Right forelimb (tissue), 1 donor: Measurements from ENCODE around the gene EXD2.
"Not testable (repeated sequence)": the region's sequence is repeated elsewhere in the genome, so short reads cannot be mapped to it uniquely, and the experiment has no call there.

Experiments
- DNase-seq: peaks from one replicate; pipeline ENCODE4 v3.0.0-alpha.2; 2018

The EXD2 gene

DNA sequence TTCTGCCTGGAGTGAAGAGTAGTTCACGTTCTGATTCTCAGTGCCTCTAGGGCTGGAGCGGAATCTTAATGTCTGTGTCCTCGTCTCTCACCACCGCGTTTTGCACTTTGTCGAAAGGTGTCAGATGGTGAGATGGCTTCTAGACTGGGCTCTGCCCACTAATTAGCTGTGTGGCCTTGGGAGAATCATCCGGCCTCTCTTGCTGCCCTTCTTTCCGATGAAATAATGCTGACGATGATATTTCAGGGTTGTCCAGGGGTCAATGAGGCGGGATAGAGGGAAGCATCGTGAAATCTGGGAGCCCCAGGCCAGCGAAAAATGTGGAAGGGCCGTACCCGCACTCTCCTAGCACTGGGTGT, 67.8 kb downstream of the EXD2 start:
- DNase-seq = no peak

GRCh38 chr14:69259527-69260189, 68.4 kb downstream of the EXD2 start, which contains the start of gene GALNT16:
TSS of gene GALNT16 (plus strand) at chr14:69260158. CDS start at chr14:69260291, 133 bp downstream.
- peak; percentile 65 for DNase-seq

GRCh38 chr14:69260190-69260860, 69.0 kb downstream of the EXD2 start:
- DNase-seq = peak; percentile 65

DNA sequence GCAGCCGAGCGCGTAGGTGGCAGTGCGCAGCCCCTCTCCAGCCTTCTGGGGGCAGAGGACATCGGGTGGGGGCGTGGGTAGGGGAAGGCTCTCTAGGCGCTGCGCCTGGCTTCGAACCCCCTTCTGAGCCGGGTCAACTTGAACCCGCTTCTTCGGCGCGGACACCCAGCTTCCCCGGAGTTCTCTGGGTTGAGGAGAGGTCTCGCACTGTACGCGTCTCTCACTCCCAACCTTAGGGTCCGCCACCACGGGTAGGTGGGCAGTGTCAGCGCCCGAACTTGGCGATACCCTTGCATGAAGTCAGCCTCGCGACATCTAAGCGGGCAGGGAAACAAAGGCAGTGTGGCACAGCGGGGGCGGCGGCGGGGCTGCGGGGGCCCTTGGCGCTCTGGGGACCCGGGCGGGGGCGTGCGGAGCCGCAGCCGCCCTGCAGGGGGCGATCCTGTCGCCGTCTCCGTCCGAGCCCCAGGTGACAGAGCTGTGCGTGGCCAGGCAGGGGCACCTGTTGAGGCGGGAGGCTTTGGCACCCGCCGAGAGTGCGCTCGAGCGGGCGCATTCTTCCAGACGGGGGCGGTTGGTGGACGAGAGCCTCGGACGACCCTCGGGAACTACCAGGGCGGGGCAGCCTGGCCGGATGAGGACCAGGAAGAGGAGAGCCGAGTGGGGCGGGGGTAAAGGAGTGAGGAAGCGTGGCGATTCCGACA, 69.7 kb downstream of the EXD2 start:
- peak; percentile 67 for DNase-seq

- no peak for DNase-seq
Measured at GRCh38 chr14:69261761-69262331, 70.5 kb downstream of the EXD2 start.

GRCh38 chr14:69262516-69262915, 71.2 kb downstream of the EXD2 start:
- no peak for DNase-seq

DNA sequence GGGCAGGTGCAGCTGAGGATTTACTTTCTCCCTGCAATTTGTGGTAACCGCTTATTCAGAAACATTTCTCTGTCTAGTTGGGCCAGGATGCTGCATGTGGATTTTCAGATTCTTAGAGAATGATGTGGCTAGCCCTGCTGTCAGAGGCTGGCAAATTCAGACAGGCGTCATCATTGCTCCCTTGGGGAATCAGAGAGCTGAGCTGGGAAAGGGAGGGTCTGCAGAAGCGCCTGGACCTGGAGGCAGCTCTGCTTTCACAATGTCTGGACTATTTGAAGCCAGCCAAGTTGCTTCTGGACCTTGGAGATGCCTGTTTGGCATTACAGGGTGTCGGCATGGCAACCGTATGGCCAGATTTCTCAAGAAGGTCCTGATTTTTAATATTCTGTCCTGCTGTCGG, 72.1 kb downstream of the EXD2 start:
- no peak for DNase-seq

GRCh38 chr14:69263771-69264170, 72.5 kb downstream of the EXD2 start:
- DNase-seq = no peak

- DNase-seq = no peak
Measured at GRCh38 chr14:69266572-69267345, 75.5 kb downstream of the EXD2 start.

- no peak for DNase-seq
Measured at GRCh38 chr14:69267492-69267891, 76.2 kb downstream of the EXD2 start.

GRCh38 chr14:69268223-69268622, 76.9 kb downstream of the EXD2 start:
- DNase-seq = no peak

DNA sequence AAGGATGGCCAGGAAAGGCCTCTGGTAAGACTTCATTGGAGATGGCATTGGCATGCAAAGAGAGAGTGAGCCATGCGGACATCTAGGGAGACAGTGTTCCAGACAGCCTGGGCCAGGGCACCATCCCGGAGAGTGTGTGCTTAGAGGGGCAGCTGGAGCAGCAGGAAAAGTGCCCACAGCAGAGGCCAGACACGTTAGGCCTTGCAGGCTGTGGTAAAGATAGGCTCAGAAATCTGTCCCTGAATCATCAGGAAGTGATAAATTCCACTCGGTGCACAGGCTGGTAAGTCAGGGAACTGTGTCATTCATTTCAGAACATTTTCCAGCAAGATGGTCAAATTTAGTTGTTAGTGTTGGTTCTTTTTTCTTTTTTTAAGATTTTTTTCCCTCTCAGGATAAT, 77.5 kb downstream of the EXD2 start:
- no peak for DNase-seq

DNA sequence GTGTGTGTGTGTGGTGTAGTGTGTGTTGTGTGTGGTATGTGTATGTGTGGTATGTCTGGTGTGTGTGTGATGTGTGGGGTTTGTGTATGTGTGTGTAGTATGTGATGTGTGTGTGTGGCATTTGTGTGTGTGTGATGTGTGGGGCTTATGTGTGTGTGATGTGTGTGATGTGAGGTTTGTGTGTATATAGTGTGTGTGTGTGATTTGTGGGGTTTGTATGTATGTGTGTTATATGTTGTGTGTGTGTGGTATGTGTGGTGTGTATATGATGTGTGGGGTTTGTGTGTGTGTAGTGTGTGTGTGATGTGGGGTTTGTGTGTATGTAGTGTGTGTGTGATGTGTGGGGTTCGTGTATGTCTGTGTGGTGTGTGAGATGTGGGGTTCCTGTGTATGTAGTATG, 78.1 kb downstream of the EXD2 start:
- no peak for DNase-seq

DNA sequence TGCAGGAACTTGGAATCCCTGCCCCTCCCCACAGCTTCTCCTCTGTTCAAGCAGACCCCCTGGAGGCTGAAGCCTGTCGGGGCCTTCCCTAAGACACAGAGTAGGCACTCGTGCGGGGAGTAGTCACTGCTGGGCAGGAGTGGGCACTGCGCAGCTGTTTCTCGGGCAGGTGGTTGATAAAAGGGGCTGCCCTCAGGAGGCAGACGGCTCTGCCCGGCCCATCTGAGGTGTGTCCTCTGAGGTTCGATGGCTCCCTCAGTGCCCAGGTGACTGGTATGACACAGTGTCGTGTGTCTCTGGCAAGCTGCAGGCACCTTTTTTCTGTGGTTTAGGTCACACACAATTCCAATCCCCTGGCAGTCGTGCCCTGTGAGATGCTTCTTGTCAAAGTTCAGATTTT, 78.8 kb downstream of the EXD2 start:
- no peak for DNase-seq

DNA sequence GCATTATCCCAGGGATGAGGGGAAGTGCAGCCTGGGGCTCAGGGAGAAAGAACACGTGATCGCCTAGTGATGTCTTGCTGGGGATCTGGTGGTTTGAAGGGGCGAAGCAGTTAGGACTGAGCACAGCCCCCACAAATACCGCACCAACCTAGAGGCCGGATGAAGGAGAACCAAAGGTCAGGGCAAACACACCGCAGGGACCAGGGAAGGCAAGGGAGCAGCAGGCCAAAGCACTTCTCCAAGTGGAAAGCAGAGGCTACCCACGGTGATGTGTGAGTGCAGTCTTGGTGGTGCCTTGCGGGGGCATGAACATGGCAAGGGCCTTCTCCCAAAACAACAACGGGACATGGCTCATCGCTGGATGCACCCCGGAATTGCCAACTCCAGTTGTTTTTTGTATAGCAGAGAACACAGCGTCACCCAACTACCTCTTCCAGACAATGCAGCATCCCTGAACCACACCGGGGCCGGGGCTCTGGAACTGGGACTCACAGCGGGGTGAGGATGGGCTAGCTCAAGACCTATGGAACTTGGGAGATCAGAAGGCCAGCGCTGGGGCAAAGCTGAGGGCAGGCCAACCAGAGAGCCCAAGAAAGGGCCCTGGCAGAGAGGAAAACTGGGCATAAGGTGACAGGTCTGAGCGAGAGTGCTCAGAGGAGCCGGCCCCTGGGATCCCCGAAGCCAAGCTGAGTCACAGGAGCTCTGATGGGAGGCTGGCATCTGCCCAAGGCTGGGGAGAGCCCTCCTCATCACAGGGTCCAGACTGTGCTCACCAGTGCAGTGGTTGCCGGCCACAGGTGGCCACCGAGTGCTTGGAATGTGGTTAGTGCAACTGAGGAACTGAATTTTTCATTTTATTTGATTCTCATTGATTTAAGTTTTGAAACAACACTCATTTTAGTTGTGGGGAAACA, 79.8 kb downstream of the EXD2 start:
- DNase-seq = no peak

GRCh38 chr14:69274321-69274720, 83.0 kb downstream of the EXD2 start:
- no peak for DNase-seq

DNA sequence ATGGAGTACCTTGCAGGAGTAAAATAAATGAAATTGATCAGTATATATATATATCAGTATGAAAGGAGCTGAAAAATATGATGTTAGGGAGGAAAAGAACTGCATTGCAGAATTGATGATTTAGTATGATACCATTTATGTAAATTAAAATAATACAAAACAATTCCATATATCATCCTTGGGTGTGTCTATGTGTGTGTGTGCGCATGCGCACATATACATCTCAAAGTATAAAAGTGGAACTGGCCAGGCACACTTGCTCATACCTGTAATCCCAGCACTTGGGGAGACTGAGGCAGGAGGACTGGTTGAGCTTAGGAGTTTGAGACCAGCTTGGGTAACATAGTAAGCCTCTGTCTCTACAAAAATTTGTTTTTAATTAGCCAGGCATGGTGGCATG, 84.0 kb downstream of the EXD2 start:
- DNase-seq = no peak

GRCh38 chr14:69277356-69277755, 86.1 kb downstream of the EXD2 start:
- not testable (repeated sequence) for DNase-seq

DNA sequence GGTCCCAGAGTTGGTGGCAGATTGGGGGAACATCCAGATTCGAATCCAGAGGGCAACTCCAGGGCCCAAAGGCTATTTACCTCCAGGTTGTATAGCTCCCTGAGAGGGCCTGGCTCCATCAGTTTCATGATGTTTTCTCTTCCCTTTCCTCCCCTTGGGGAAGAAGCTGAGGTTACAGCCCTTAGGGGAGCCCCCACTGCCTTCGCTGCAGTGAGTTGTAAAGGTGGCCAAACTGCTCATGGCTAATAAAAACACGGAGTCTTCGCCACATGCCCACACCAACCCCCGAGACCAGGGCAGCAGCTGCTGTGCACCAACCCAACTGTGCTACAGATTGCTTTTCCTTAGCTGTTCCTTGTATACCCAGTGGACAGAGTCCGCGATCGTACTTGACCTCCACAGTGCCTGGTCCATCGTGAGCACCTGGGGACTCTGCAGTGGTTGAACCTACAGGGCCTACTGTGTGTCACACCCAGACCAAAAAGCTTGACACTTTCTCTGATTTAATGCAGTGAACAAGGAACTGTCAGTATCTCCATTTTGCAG, 89.5 kb downstream of the EXD2 start:
- DNase-seq = no peak

DNA sequence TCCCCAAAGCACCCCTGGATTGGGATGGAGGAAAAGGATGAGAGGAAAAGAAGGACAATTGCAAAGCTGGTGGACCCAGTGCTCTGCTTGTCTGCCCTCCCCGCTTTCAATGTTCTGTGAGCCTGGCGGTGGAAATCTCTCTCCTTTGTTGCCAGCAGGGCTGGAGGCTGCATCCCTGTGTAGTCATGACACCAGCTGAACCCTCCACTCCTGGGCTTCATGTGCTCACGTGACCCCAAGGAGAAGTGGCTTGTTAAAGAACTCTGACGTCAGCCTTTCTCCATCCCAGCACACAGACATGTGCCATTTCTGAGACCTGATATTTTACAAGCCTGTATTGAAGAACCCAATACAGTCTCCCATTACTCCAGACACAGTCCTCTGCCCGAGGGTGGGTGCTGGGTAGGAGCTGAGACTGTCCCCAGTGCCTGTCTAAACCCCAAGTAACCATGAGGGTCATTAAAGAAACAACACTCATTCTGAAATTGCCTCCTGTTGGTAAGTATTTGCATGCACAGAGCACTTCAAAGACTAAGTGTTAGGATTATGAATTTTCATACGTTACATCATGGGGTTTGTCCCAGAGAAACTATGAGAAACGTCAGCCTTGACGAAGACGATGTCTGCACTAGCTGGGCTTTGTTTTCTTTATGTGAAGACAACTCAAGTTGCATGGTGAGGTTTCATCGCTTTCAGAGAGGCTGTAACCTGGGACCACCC, 90.3 kb downstream of the EXD2 start:
- DNase-seq = no peak

DNA sequence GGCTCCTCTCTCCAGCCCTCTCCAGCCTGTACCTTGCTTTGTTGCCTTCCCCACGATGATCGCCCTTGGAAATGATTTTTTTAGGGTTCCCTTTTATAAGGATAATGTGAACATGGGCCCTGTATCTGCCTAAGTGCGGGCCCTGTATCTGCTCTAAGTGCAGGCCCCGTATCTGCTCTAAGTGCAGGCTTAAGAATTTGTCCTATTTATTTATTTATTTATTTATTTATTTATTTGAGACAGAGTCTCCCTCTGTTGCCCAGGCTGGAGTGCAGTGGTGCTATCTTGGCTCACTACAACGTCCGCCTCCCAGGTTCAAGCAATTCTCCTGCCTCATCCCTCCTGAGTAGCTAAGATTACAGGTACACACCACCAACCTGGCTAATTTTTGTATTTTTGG, 91.2 kb downstream of the EXD2 start:
- peak; percentile 15 for DNase-seq
